GM19455 (cell line): ENCODE data around the gene BRME1.
A peak's percentile ranks its signal among the peaks of the same experiment; 100 is the strongest.
"Not testable (repeated sequence)": the region's sequence is repeated elsewhere in the genome, so short reads cannot be mapped to it uniquely, and the experiment has no call there.

Source experiments
- ATAC-seq: cut with Tn5 transposase; IDR thresholded peaks from one replicate; pipeline ENCODE4 v1.9.1; 2021; ENCODE audit not compliant: unreplicated experiment

The BRME1 gene

DNA sequence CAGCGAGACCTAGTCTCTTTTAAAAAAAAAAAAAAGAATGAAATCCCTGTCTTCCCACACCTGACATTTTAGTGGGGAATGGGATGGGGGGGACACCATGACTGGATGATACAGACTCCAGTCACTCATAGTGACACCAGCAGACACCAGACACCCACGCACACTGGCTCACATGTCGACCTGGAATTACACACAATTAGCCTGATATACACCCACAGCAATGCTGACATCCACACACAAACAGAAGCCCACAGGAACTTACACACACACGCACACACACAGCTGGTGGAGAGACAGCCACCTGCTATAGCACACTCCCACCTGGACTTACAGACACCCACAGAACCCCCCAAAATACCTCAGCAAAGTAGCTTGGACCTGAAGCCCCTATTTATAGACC, 37.3 kb downstream of the BRME1 start:
- ATAC-seq: no peak

DNA sequence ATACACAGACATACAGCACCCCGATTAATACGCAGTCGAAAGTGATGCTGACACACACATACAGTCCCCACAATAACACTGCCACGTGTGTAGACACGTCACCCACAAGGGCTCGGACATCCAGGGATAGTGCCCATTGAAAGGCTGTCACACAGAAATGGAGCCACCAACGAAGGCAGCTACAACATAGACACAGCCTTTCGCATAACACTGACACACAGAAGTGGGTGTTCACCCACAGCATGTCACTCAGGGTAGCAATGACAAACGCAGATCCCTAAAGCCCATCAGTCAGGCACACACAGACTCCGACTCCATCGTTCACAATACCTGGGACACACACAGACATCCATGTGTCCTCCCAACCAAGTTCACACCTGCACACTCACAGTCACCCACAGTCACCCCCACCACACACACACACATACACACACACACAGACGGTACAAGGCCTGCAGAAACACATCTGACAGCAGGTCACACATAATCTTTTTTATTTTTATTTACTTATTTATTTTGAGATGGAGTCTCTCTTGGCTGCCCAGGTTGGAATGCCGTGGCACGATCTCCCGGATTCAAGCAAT, 39.4 kb downstream of the BRME1 start:
- ATAC-seq: no peak

DNA sequence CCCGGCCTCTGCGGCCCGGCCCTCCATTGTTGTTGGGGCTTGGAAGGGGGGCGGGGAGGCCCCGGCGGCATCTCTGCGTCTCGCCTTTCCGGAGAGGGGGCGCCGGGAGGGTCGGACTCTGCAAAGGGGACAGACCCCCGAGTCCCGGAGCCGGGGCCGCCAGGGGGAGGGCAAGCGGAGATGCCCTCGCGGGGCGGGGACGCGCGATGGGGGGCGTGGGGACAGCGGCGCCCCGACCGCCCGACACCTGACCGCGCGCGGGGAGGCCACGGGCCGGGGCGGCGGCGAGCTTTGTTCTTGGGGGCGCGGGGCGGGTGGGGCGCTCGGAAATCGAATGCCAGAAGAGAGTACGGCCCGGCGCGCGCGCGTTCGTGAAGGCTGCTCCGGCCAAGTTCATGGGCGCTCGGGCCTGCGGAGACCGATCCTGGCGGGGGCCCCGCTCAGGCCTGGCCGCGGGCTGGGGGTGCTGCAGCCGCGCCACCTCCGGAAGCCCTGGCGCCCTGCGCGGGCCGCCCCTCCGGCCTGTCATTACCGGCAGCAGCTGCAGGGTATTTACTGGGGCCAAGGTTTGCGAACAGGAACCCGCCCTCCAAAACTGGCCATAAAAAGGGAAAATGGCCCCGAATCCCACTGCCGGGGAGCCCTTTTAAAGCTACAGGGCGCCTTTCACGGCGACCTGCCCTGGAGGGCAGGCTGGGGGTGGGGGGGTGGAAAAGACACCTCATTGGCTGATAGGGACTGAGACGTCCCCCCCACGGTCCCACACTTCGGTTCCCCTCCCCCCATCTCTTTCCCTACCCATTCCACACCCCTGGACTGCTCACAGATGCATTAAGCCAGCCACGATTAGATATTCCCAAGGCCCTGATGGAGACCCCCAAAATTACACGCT, 40.1 kb downstream of the BRME1 start:
- no peak for ATAC-seq

DNA sequence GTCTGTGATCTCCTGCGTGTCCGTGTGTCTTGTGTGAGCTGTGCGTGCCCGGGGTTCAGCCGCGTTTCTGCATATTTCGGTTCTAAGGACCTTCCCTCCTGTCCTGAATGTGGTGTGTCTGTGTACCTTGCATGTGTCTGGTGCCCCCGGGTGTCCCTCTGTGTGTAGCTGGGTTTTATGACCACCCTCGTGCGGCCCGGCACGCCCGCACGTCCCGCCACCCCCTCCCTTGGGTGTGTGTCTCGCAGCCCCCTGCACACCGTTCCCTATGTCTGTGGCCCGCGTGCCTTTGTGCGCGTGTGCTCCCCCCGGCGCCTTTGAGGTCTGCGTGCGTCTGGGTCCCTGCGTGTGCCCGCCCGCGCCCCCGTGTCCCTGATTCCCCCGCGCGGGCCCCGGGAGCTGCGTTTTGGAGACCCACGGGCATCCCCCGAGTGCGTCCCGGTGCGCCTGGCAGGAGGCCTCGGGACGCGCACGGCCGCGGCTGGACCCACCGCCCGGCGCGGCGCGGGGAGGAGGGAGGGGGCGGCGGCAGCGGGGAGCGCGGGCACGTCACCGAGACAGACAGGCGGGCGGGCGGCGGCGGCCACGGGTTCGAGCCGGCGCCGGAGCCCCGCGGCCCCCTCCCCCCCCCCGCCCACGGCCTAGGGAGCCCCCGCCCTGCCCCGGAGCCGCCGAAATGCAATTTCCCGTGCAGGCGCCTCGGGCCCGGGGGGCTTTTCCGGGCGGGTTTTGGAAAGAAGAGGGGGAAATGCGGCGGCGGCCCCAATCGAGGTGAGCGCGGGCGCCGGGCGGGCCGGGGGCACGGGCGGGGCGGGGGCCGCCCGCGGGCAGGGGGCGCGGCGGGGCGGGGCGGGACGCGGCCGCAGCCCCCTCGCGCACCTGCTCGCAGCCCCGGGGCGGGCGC, 41.0 kb downstream of the BRME1 start:
- no peak for ATAC-seq

DNA sequence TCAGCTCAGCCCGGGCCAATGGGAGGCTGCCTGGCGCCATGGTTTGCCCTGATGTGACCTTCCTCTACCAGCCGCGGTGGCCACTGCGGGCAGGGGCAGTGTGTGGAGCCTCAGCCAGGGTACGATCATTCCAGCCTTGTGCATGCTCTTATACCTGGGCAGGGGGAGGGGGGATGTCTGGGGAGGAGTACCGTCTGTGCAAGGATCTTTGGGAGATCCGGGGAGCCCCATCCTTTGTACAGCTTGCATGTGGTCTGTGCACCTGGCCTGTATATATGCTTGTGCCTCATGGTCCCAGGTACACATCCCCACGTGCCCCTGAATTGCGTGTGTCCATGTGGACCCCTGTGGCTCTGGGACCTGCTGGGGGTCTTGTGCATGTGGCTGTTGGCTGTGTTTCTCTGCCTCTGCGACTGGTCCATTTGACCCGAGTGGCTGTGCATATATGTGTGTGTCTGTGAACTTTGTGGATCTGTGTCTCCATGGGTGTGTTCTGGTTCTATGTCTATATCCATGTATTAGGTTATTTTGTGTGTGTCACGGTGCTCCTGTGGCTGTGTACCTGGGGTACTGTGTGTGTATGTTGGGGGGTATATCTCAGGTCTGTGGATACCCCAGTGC, 41.8 kb downstream of the BRME1 start:
- no peak for ATAC-seq

DNA sequence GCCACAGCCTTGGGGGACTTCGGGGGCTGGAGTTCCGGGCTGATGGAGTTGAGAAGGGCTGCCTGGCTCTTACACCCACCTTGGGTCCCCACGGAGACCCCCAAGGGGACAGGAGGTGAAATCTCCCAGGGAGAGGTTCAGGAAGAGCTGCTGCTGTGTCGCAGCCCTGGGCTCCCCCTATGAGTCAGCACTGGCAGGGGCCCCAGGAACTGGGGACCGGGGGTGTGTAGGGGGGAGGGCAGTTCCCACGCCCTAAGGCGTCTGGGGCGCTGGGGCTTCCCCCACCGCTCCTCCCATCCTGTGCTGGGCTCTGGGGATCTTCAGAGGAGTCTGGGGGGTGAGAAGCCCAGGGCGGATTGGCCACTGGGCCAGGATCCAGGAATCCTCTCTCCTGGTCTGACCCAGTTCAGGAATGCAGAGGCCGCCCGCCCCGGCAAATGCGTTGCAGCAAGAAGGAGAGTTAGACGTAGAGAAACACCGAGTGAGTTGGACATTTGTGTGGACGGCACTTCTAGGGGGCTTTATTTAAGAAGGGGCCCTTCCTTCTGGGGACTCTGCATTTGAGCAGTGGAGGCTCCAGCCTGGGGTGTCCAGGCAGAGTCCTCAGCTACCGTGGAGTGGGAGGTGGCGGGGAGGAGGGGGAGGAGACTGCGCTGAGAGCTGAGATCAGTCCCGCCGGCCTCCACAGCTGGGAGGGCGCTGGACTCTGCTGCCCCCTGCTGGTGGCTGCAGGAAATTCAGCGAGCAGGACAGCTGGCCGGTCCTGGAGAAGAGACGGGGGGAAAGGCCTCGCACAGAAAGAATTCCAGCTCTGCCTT, 44.0 kb downstream of the BRME1 start:
- ATAC-seq: peak; percentile 65

DNA sequence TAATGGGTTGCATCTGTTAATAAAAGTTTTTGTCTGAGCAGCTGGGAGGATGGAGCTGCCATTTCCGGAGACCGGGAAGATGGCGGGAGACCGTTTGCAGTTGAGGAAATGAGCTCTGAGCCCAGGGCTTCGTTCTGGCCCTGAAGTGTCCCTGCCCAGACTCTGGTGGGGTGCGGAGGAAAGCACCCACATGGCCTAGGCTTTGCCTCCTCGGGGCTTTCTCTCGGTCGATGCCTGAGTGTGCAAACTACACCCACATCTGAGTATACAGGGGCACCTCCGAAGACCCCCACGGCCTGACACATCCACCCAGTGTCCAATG, 44.6 kb downstream of the BRME1 start:
- peak; percentile 26 for ATAC-seq

- ATAC-seq: no peak
Measured at GRCh38 chr19:13860679-13861391, 45.1 kb downstream of the BRME1 start.

DNA sequence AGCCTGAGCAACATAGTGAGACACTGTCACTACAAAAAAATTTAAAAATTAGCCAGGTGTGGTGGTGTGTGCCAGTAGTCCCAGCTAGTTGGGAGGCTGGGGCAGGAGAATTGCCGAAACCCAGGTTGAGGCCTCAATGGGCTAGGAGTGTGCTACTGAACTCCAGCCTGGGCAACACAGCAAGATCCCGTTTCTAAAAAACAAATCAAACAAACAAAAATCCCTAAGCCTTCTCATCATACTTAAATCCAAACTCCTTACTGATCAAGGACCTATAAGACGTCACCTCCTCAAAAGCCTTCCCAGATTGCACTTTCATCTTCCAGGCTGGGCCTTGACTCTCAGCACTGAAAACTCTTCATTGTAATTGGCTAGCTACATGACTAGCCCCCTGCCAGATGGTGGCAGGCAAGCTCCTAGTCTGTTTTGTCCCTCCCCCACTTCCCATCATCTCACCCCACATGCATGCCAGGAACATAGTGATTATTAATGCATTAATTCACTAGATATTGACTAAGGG, 46.5 kb downstream of the BRME1 start:
- no peak for ATAC-seq

- ATAC-seq: no peak
Measured at GRCh38 chr19:13856497-13856896, 49.4 kb downstream of the BRME1 start.

- ATAC-seq: not testable (repeated sequence)
Measured at GRCh38 chr19:13852171-13852707, 53.7 kb downstream of the BRME1 start.

- ATAC-seq: not testable (repeated sequence)
Measured at GRCh38 chr19:13851734-13852114, 54.2 kb downstream of the BRME1 start.

DNA sequence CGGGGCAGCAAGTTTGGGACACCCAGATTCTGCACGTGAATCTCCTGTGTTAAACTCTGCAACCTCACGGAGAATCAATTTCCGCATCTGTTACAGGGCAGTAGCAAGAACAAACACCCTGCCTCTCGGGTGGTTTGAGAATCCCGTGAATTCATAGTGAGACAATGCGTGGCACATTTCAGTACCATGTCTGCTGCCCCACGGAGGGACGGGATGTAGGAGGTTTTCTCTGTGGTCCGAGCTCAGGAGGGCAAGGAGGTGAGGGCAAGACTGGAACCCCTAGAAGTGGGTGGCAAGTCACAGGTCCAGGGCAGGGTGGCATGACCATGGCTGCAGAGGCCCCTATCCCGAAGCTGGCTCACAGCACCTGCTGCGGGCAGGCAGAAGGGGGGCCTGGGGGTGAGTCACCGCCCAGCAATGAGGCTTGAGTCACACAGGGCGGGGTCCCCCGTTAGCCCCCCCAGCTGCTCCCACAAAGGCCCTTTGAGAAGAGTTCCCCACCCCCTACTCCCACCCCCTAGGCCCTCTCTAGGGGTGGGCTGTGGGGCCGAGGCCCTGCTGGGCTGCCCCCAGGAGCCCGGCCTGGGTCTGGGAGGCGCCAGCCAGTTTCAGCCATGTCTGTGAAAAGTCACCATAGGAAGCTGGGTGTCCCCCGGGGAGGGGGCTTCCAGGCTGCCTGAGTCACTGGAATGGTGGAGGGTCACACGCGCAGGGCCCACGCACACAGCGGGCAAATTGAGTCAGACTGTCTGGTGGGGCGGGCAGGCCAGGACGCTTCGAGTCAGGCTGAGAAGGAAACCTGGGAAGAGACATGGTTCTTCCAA, 54.8 kb downstream of the BRME1 start:
- no peak for ATAC-seq

- ATAC-seq: no peak
Measured at GRCh38 chr19:13849991-13850909, 55.7 kb downstream of the BRME1 start.

GRCh38 chr19:13848798-13849676, 56.9 kb downstream of the BRME1 start:
- no peak for ATAC-seq

- no peak for ATAC-seq
Measured at GRCh38 chr19:13848340-13848677, 57.6 kb downstream of the BRME1 start.
